Neural cell (in vitro differentiated cells): Measurements from ENCODE around the gene ARMC9. TPM values are rescaled to one million over a fixed set of nuclear protein-coding genes. Genes with fewer than 3 reads are reported as not detected.

Experiments used
- H2AFZ ChIP-seq: fragments of 200-600, 300-800 bp; sonication (generic), shearing (Covaris generic); 2 replicates; pipeline ENCODE4 v1.6.0; 2014; ENCODE audit warnings: low read depth, mild to moderate bottlenecking, antibody characterized with exemption, low read length, moderate library complexity
- H3F3A ChIP-seq: fragments of 200-600 bp; shearing (Covaris generic); 2 replicates; pipeline ENCODE4 v1.6.1; 2016; ENCODE audit warnings: mild to moderate bottlenecking, moderate library complexity, mixed read lengths, antibody characterized with exemption, low read length; ENCODE audit not compliant: insufficient read depth, poor library complexity, severe bottlenecking
- H3K27ac ChIP-seq: fragments of 200-600, 300-800 bp; sonication (generic), shearing (Covaris generic); 2 replicates; pipeline ENCODE4 v1.5.1; 2014; ENCODE audit warnings: mild to moderate bottlenecking, low read length, moderate library complexity
- H3K27me3 ChIP-seq: fragments of 300-800, 200-600 bp; sonication (generic), shearing (Covaris generic); 2 replicates; pipeline ENCODE4 v1.6.0; 2014; ENCODE audit warnings: mild to moderate bottlenecking, low read depth, low read length, moderate library complexity; ENCODE audit not compliant: insufficient read depth
- H3K36me3 ChIP-seq: fragments of 300-800, 200-600 bp; sonication (generic), shearing (Covaris generic); 2 replicates; pipeline ENCODE4 v1.5.1; 2014; ENCODE audit warnings: mild to moderate bottlenecking, antibody characterized with exemption, low read length, moderate library complexity; ENCODE audit not compliant: insufficient read depth
- H3K4me2 ChIP-seq: fragments of 300-800, 200-600 bp; sonication (generic), shearing (Covaris generic); 2 replicates; pipeline ENCODE4 v1.6.0; 2014; ENCODE audit warnings: mild to moderate bottlenecking, low read length
- H3K4me3 ChIP-seq: fragments of 300-800, 200-600 bp; sonication (generic), shearing (Covaris generic); 2 replicates; pipeline ENCODE4 v1.5.1; 2014; ENCODE audit warnings: mild to moderate bottlenecking, low read length, moderate library complexity
- H3K79me2 ChIP-seq: fragments of 200-600 bp; shearing (Covaris generic); replicated peaks from 2 replicates; pipeline ENCODE4 v1.6.0; 2014; ENCODE audit warnings: mild to moderate bottlenecking, low read length, moderate library complexity; ENCODE audit not compliant: insufficient read depth
- H3K9ac ChIP-seq: fragments of 300-800, 200-600 bp; sonication (generic), shearing (Covaris generic); 2 replicates; pipeline ENCODE4 v1.6.1; 2016; ENCODE audit warnings: mild to moderate bottlenecking, low read length, mixed read lengths
- H3K9me2 ChIP-seq: fragments of 200-600 bp; shearing (Covaris generic); 2 replicates; pipeline ENCODE4 v1.6.1; 2016; ENCODE audit warnings: mild to moderate bottlenecking, low read length, mixed read lengths; ENCODE audit not compliant: insufficient read depth
- H3K9me3 ChIP-seq: fragments of 200-600, 300-800 bp; sonication (generic), shearing (Covaris generic); 2 replicates; pipeline ENCODE4 v1.6.1; 2016; ENCODE audit warnings: mild to moderate bottlenecking, mixed run types, low read length, moderate library complexity, mixed read lengths
- H4K20me1 ChIP-seq: fragments of 200-600 bp; shearing (Covaris generic); 2 replicates; pipeline ENCODE4 v1.6.1; 2016; ENCODE audit warnings: mild to moderate bottlenecking, mixed run types; ENCODE audit not compliant: insufficient read depth
- EP300 ChIP-seq: fragments of 450-650 bp; conservative IDR thresholded peaks from 2 replicates; pipeline ENCODE4 v1.6.1; 2014; ENCODE audit warnings: antibody characterized with exemption, mild to moderate bottlenecking, moderate library complexity; ENCODE audit not compliant: poor library complexity, severe bottlenecking
- EZH2 ChIP-seq: fragments of 200-600, 300-800 bp; shearing (Covaris generic), sonication (generic); IDR thresholded peaks from 2 replicates; pipeline ENCODE4 v1.6.1; 2014; ENCODE audit warnings: antibody characterized with exemption, low read length, borderline replicate concordance, mild to moderate bottlenecking; ENCODE audit not compliant: insufficient read depth, poor library complexity, severe bottlenecking
- MXI1 ChIP-seq: fragments of 450-650 bp; conservative IDR thresholded peaks from 2 replicates; pipeline ENCODE4 v1.6.1; 2014; ENCODE audit warnings: antibody characterized with exemption, mild to moderate bottlenecking; ENCODE audit not compliant: poor library complexity, severe bottlenecking
- POLR2AphosphoS5 ChIP-seq: IDR thresholded peaks from 2 replicates; pipeline ENCODE4 v1.6.1; 2012
- RAD21 ChIP-seq: fragments of 450-650 bp; conservative IDR thresholded peaks from 2 replicates; pipeline ENCODE4 v1.6.1; 2014; ENCODE audit warnings: antibody characterized with exemption, mild to moderate bottlenecking, moderate library complexity
- polyA plus RNA-seq: library from polyadenylated mRNA; depleted of rRNA; stranded (reverse); fragments of >200 nt; gene quantifications from 2 replicates; pipeline ENCODE4 v1.2.3, GENCODE V29; 2014
- TF ChIP-seq, protein P1 (sequence below): IDR thresholded peaks from 2 replicates; pipeline ENCODE4 v1.6.1; 2012; ENCODE audit warnings: borderline replicate concordance
- TF ChIP-seq, protein P2 (sequence below): fragments of 450-650 bp; IDR thresholded peaks from 2 replicates; pipeline ENCODE4 v1.5.1; 2014; ENCODE audit warnings: antibody characterized with exemption, mild to moderate bottlenecking, moderate library complexity; ENCODE audit not compliant: poor library complexity, severe bottlenecking

The ARMC9 gene
- polyA plus RNA-seq, 1 donor from 2014 or later = 13.9 TPM

DNA sequence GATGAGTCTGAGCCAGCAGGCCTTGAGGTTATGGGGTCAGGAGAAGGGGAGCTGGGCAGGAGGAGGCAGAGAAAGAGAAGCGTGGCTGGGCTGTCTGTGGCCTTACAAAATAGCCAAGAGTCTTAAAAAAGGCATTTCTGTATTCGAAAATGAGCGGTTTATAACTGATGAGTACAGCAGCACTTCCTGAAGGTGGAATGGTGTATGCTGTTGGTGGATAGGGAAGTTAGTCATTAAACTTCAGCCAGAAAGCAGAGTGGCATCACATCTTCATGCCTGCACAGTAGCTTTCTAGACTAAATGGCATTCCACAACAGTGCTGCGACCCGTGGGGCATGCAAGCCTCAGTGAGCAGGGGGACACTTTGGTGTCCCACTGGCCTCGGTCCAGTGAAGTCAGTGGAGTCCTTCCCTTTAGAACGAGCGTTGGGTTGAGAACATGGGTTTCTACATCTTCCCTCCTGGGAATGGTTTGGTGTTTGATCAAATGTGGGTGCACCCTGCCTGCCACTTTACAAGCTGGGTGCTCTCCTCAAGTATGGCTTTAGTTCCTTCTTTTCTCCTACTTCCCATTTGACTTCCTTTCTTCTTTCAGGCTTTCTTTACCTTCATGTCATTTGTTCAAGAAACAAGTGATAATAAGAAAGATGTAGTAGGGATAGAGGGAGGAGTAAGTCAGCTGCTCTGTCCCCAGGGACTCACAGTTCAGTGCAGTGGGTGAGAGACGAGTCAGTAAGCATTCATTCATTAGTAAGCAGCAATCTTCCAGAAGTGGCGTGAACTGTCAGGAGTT, 96.3 kb downstream of the ARMC9 start:
- no peak overlapping the region for H3K4me3 ChIP-seq
- H3K27ac ChIP-seq = no peak overlapping the region
- H3K9ac ChIP-seq = no peak overlapping the region
- no peaks in the 10 kb centered on the region for H3K36me3 ChIP-seq
- no peak overlapping the region for H3K4me2 ChIP-seq
- no peaks in the 10 kb centered on the region for H3K79me2 ChIP-seq
- no peaks in the 10 kb centered on the region for H3K27me3 ChIP-seq
- H3K9me3 ChIP-seq = no peaks in the 10 kb centered on the region
- H2AFZ ChIP-seq = no peak overlapping the region
- no peaks in the 10 kb centered on the region for H3K9me2 ChIP-seq
- no peaks in the 10 kb centered on the region for H4K20me1 ChIP-seq
- no peaks in the 10 kb centered on the region for H3F3A ChIP-seq
- TF ChIP-seq, protein P1, sequence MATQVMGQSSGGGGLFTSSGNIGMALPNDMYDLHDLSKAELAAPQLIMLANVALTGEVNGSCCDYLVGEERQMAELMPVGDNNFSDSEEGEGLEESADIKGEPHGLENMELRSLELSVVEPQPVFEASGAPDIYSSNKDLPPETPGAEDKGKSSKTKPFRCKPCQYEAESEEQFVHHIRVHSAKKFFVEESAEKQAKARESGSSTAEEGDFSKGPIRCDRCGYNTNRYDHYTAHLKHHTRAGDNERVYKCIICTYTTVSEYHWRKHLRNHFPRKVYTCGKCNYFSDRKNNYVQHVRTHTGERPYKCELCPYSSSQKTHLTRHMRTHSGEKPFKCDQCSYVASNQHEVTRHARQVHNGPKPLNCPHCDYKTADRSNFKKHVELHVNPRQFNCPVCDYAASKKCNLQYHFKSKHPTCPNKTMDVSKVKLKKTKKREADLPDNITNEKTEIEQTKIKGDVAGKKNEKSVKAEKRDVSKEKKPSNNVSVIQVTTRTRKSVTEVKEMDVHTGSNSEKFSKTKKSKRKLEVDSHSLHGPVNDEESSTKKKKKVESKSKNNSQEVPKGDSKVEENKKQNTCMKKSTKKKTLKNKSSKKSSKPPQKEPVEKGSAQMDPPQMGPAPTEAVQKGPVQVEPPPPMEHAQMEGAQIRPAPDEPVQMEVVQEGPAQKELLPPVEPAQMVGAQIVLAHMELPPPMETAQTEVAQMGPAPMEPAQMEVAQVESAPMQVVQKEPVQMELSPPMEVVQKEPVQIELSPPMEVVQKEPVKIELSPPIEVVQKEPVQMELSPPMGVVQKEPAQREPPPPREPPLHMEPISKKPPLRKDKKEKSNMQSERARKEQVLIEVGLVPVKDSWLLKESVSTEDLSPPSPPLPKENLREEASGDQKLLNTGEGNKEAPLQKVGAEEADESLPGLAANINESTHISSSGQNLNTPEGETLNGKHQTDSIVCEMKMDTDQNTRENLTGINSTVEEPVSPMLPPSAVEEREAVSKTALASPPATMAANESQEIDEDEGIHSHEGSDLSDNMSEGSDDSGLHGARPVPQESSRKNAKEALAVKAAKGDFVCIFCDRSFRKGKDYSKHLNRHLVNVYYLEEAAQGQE = no peak
- TF ChIP-seq EP300 (no peak), RAD21 (no peak), EZH2 (no peak)
- TF ChIP-seq, protein P2, sequence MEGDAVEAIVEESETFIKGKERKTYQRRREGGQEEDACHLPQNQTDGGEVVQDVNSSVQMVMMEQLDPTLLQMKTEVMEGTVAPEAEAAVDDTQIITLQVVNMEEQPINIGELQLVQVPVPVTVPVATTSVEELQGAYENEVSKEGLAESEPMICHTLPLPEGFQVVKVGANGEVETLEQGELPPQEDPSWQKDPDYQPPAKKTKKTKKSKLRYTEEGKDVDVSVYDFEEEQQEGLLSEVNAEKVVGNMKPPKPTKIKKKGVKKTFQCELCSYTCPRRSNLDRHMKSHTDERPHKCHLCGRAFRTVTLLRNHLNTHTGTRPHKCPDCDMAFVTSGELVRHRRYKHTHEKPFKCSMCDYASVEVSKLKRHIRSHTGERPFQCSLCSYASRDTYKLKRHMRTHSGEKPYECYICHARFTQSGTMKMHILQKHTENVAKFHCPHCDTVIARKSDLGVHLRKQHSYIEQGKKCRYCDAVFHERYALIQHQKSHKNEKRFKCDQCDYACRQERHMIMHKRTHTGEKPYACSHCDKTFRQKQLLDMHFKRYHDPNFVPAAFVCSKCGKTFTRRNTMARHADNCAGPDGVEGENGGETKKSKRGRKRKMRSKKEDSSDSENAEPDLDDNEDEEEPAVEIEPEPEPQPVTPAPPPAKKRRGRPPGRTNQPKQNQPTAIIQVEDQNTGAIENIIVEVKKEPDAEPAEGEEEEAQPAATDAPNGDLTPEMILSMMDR = no peak

DNA sequence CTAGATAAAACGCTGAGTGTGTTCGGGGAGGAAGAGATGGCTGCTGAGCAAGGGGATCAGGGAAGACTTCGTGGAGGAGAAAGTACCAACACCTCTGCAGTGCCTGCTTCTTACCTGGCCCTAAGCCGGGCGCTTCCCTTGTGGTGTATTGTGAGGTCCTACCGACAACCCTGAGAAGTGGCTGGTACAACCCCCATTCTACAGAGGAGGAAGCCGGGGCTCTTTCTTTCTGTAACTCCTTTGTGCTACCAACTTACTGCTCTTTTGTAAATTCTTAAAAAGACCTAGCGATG, 96.9 kb downstream of the ARMC9 start:
- Histone ChIP-seq H3K27ac (no peak overlapping the region), H3K9me2 (no peaks in the 10 kb centered on the region), H3K4me3 (no peak overlapping the region), H3K9ac (no peak overlapping the region), H3K27me3 (no peaks in the 10 kb centered on the region), H3K4me2 (no peak overlapping the region), H4K20me1 (no peaks in the 10 kb centered on the region), H3K79me2 (no peaks in the 10 kb centered on the region), H2AFZ (no peak overlapping the region), H3K9me3 (no peaks in the 10 kb centered on the region), H3K36me3 (no peaks in the 10 kb centered on the region), H3F3A (no peaks in the 10 kb centered on the region)
- TF ChIP-seq EZH2 (no peak), POLR2AphosphoS5 (no peak), MXI1 (no peak)
- TF ChIP-seq, protein P2 = no peak
